Hematopoietic multipotent progenitor cell (in vitro differentiated cells): Measurements from ENCODE around the gene IL17RE. TPM values are rescaled to one million over a fixed set of nuclear protein-coding genes. Genes with fewer than 3 reads are reported as not detected.
"Not testable (repeated sequence)": the region's sequence is repeated elsewhere in the genome, so short reads cannot be mapped to it uniquely, and the experiment has no call there.

Experiments used
- DNase-seq, 3 donors: peaks; one replicate each; pipeline ENCODE4 v3.0.0-alpha.2; 2011 to 2015; ENCODE audit warnings: low read depth in 2 of 3, low spot score in 2 of 3
- total RNA-seq: library from RNA; depleted of rRNA; stranded (reverse); fragments of >200 nt; gene quantifications from one replicate; pipeline ENCODE4 v1.2.3, GENCODE V29; 2012

IL17RE gene
- total RNA-seq, 1 donor, result 1.9 TPM

DNA sequence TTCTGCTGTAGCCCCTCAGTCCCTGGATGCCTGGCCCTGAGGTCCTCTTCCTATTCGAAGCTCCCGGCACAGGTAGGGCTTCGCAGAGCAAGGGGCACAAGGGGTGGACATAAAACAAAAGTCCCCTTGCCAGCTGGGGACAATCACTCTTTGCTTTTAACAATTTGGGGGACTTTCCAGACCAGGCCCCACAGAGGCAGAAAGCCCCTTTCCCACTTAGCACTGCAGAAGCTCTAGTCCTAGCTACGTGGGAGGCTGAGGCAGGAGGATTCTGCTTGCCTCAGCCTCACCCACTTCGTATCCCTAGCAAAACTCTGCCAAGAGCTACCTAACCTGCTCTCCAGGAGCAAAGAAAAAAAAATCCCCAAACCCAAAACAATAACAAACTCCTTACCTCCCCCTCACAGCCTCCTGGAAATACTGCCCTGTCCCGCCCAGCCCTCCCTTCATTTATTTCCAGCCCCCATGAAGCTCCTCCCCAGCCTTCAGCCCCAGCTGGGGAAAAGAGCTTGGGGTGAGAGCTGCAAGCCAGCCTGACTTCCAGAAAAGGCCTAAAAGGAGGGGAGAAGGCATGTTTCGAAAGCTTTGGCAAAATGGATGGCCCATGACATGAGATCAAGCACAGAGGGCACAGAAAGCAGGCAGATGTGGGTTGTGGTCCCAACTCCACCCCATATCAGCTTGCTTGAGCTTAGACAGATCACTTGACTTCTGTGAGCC is 22.7 kb upstream of the IL17RE start, which contains the start of gene CIDEC:
Gene CIDEC (minus strand): TSS at position 424 of the 720 bp plus-strand sequence. CDS start 1,767 bp downstream, outside the sequence.
- no peak for DNase-seq

DNA sequence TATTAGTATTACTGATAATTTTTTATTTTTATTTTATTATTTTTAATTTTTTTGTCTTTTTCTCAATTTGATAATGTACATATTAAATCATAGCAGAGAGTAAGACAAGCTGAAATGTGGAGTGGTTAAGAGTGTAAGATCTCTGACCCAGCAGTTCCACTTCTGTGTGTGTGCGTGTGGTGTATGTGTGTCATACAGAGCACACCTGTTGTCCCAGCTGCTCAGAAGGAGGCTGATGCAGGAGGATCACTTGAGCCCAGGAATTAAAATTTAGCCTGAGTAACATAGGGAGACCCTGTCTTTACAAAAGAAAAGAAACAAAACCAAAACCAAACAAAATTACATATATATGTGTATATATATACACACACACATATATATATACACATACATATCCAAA is 21.2 kb upstream of the IL17RE start:
- DNase-seq, result no peak

DNA sequence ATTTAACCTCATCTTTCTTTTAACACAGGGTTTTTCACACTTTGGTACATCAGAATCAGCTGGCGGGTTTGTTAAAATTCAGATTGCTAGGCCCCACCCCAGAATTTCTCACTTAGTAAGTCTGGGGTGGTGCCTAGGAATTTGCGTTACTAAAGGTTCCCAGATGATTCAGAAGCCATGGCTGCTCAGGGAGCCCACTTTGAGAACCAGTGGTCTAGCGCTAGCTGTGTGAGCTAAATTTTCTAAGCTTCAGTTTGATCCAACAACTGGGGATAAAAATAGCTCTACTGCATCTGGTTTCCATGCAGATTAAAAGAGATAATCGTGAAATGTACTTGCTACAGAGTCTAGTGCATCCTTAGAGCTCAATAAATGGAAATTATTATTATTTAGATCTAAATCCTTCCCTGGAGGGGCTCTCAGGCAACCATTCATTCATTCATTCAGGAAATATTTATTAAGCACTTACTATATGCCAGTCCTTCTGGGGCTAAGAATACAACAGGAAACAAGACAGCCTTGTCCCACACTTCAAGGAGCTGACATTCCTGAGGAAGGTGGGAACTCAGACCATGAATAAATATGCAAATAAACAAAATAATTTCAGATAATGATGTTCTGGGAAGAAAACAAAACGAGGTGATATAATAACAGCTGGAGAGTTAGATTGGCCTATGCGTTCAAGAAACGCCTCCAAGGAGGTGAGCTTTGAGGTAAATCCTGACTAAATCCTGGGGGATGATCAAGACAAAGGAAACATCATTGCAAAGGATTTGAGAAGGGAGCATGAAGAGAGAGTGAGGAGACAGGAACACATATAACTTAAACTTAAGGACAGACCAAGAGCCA is 18.7 kb upstream of the IL17RE start:
- no peak for DNase-seq

DNA sequence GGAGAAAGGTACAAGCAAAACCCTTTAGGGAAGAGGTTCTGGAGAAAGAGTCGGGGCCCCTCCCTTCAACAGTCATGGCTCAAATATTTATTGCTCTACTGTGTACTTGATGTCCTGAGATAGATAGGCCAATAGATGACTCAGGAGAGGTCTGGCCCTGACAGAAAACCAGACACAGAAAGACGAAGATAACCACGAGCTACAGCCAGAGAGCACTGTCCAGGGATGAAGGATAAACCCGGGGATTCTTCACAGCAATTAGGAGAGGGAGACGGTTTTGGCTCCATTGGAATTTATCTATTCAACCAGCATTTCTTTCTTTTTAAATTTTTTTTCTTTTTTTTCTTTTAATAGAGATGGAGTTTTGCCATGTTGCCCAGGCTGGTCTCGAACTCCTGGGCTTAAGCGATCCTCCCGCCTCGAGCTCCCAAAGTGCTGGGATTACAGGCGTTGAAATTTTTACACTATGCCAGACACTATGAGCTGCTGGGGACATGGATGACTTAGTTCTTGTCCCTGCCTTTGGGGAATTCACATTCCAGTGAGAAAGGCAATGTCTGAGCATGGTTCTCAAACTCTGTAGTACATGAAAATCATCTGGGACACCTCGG is 18.0 kb upstream of the IL17RE start:
- DNase-seq, result no peak

DNA sequence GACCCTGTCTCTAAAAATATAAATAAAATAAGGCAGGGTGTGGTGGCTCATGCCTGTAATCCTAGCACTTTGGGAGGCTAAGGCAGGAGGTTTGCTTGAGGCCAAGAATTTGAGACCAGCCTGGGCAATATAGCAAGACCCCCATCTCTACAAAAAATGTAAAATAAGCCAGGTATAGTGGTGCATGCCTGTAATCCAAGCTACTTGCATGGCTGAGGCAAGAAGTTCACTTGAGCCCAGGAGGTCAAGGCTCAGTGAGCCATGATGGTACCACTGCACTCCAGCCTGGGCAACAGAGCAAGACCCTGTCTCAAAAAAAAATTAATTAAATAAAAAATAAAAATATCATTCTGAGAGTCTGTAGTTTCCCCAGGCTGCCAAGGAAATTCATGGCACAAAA is 16.3 kb upstream of the IL17RE start:
- no peak for DNase-seq

DNA sequence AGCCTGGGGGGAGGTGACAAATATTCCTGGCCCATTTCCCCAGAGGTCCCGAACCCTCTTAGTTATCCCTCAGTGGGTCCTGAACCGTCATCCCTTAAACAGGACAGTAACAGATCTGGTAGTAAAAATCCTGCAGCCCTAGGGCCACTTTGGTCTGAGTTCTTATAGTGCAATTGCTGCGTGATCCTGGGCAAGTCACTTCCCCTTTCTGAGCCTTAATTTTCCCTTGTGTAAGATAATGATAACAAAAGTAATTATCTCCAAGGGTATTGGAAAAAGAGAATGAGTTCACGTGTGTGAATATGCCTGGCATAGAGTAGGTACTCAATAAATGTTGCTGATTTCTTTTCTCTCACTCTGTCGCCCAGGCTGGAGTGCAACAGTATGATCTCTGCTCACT is 15.2 kb upstream of the IL17RE start:
- no peak for DNase-seq

DNA sequence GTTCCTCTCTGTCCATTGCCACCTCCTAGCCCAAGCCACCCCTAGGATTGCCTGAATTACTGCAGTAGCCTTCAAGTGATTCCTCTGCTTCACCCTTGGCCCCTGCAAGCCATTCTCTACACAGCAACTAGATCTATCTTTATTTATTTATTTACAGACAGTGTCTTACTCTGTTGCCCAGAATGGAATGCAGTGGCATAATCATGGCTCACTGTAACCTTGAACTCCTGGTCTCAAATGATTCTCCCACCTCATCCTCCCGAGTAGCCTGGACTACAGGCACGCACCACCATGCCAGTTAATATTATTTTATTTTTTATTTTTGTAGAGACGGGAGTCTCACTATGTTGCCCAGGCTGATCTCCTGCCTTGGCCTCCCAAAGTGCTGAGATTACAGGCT is 14.1 kb upstream of the IL17RE start:
- no peak for DNase-seq

DNA sequence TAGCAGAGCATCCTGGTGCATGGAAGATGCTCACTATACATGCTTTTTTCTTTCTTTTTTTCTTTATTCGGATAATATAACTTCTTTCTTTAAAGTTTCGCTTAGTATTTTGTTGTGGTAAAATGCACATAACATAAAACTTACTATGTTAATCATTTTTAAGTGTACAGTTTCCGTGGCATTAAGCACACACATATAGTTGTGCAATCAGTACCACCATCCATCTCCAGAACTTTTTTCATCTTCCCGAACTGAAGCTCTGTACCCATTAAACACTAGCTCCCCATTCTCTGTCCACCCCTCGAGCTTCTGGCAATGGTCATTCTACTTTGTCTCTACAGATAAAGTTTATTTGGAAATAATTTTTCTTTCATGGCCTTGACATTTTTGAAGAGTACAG is 13.2 kb upstream of the IL17RE start:
- DNase-seq, result no peak

DNA sequence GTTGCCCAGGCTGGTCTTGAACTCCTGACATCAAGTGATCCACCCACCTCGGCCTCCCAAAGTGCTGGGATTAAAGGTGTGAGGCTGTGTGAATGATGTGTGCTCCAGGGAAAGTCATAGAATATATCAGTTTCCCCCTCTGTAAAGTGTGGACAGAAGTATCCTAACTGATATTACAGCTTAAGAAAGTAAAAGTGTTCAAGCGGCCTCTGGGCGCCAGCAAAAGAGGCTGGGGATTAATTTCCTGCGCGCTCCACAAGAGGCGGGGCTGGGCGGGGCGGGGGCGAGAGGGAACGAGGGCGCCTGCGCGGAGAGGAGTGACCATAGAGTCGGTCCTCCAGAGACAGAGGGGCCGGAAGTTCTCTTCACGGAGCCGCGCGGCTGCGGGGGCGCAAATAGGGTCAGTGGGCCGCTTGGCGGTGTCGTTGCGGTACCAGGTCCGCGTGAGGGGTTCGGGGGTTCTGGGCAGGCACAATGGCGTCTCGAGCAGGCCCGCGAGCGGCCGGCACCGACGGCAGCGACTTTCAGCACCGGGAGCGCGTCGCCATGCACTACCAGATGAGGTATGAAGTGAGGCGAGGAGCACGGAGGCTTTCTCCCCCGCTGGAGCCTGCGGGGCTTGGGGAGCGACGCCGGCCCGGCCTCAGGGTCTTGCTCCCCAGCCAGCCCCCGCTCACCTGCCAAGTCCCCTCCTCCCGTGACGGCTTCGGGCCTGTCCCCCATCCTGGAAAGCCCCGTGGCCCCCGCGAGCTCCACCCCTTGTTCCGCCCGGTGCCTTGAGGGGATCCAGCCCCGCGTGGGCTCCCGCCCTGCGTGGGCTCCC is 12.2 kb upstream of the IL17RE start, which contains the start of gene JAGN1:
Gene JAGN1 (plus strand): TSS at position 362 of the 823 bp plus-strand sequence. CDS start 113 bp downstream, at position 475.
- peak; percentile 86 to 92 (median 89) for DNase-seq

DNA sequence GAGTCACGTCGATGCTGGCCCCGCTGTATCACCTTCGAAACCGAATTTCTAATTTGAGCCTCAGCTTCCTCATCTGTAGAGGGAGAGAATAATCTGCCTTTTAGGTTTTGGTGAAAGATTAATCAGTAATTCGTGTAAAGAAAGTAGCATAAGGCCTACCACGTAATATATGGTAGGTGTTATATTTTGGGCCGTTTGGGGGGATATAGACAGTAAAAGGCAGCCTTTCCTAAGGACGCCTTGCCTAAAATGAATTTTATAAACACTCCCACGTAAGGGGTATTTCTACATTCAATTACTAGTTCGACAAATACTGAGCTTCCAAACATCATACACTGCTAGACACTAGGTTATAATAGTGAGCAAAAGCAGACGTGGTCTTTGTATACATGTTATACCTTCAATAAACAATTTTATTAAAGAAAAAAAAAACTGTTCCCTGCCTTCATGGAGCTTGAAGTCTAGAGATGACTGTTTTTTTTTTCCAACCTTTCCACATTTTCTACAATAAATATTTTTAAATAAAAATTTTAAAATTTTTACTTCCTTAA is 11.5 kb upstream of the IL17RE start:
- DNase-seq, result no peak

DNA sequence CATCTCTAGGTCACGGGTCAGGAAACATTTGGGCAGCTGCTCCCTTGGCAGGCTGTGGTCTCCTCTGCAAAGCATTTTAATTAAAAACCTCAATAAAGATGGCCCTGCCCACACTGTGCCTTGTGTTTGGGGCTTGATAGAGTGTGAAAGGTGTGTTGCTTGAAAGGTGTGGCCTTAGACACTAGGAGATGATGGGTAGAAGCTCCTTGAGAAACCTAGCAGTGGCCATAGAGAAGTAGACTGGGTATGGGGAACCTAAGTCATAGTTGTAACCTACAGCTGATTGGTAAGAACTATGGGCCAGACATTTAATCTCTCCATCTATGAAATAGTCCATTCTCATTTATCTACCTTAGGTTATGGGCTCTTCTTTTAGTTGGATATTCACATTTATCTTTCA is 8.9 kb upstream of the IL17RE start:
- DNase-seq, result no peak

DNA sequence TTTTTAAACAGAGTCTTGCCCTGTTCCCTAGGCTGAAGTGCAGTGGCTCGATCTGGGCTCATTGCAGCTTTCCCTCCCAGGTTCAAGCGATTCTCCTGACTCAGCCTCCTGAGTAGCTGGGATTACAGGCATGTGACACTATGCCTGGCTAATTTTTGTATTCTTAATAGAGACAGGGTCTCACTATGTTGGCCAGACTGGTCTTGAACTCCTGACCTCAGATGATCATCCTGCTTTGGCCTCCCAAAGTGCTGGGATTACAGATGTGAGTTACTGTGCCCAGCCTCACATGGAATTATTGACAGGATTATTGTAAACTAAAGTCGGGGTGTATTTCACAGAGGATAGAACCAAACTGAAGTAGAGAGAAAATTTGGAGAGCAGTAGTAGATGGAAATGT is 6.9 kb upstream of the IL17RE start:
- not testable (repeated sequence) for DNase-seq

DNA sequence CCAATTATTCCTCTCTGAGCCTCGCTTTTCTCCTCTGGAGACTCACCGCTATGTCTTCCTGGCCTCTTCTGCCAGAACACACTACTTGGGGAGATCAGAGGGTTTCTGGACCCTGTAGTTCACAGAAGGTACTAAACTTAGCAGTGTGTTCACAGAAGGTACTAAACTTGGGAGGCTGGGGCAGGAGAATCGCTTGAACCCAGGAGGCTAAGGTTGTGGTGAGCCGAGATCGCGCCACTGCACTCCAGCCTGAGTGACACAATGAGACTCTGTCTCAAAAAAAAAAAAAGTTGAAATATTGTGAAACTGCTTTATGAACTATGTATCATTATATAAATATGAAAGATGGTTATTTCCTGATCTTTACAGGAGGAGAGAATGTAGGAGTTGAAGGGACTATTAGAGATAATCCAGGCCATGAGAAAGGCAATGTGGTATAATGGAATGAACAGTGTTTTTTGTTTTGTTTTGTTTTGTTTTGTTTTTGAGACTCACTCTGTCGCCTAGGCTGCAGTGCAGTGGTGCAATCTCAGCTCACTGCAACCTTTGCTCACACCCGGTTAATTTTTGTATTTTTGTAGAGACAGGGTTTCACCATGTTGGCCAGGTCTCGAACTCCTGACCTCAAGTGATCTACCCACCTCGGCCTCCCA is 5.8 kb upstream of the IL17RE start:
- DNase-seq, result not testable (repeated sequence)

DNA sequence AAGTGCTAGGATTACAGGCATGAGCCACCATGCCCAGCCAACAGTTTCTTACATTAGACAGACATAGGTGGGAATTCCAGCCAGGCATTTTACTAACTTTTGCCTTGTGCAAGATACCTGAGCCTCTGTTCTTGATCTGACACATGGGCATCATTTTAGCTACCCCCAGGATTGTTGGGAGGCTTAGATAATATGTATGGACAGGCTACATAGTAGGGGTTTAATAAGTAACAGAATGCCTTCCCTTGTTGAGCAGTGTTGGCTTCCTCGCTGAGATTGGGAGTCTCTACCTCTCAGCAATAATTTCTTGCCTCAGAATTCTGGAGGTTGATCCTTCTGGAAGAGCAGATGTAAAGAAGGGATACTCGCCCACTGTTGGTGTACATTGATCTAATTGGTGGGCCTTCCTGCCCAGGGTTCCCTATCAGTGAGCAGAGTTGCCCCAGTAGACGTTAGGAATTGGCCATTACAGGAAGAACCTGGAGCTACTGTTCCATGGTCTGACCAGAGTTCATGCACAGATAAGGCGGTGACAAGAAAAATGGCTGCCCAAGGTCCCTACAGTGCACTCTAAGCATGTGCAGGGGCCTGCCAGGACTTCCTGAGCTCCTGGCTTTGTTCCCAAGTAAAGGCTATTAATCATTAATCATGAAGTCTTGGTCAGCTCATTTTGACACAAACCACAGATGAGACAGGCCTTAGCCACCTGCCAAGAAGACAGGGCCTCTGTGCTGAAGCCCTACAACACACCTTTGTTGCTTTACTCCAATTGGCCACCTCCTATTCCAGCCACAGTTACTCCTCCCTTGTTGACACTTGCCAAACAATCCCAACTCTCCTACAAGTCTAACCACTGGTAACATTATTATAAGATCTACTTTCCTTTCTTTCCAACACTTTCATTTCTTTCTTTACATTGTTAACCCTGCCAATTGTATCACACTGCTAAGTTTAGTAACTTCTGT is 5.0 kb upstream of the IL17RE start:
- no peak for DNase-seq

DNA sequence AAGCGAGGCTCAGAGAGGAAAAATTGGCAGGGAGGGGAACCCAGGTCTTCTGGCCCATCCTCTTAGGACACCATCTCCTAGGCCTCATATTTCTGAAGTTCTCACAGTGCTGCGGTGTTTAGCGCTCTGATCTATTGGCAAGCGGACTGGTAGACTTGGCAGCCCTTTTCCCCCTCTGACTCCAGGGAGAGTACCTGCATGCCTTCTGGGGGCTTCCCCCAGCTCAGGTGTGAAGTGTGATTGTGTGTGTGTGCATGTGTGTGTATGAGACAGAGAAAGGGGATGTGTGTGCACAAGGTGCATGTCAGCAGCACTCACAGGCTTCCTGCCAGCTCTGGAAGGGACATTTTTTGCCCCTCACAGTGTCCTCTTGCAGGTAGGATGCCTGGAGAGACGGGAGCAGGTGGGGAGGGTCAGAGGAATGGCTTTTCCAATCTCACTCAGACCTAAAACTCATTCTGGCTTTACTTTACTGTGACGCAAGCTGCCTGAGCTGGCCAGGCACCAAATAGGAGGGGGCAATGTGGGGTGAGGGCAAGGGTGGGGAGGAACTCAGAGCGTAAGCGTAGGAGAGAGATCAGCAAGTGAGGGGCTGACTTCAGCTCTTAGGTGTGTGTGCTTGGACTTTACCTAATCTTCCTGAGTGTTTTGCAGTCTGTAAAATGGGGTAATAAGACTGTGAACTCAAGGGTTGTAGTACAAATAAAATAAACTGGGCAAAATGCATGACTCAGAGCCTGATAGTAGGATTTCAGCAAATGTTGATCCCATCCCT is 4.0 kb upstream of the IL17RE start:
- no peak for DNase-seq

DNA sequence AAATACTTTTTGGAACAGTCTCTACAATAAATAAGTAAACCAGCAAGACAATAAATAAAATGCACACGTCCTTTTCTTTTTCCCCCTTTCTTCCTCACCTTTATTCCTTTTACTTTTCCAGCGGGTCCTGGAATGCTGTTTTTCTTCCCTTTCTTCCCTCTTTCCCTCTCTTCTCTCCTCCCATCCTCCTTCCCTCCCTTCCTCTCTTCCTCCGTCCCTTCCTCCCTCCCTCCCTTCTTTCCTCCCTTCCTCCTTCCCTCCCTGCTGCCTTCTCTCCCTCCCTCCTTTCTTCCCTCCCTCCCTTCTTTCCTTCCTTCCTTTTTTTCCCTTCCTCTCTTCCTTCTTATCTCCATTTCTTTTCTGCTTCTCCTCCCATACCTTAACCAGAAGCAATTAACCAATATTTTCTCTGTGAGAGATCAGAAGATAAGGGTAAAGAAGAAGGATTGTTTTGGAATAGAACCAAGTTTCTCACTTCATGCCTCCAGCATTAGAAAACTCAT is 3.3 kb upstream of the IL17RE start:
- DNase-seq, result no peak

DNA sequence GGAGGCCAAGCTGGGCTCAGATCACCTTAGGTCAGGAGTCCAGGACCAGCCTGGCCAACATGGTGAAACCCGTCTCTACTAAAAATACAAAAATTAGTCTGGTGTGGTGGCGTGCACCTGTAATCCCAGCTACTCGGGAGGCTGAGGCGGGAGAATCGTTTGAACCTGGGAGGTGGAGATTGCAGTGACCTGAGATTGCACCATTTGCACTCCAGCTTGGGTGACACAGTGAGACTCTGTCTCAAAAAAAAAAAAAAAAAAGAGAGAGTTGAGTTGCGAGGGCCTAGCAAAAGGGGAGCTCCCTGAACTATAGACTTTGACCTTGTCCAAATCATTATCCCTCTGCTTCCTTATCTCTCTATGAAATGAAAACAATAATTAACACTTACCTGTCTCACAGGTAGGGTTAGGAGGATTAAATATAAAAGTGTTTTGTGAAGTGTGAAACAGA is 1.7 kb upstream of the IL17RE start:
- not testable (repeated sequence) for DNase-seq
